Neuronal stem cell (in vitro differentiated cells): ENCODE data around the gene NUP107.
A peak's percentile ranks its signal among the peaks of the same experiment; 100 is the strongest.

Source experiments
- DNase-seq: peaks from one replicate; pipeline ENCODE4 v3.0.0-alpha.2; 2013; ENCODE audit warnings: low spot score
- H2AFZ ChIP-seq: one replicate; pipeline ENCODE4 v1.6.1; 2013; ENCODE audit warnings: mild to moderate bottlenecking, low read length, inconsistent platforms
- H2AK5ac ChIP-seq: 2 replicates; pipeline ENCODE4 v1.6.1; 2013; ENCODE audit warnings: low read depth, mild to moderate bottlenecking, inconsistent platforms, low read length, moderate library complexity, mixed read lengths
- H2BK120ac ChIP-seq: 2 replicates; pipeline ENCODE4 v1.6.1; 2013; ENCODE audit warnings: low read depth, mild to moderate bottlenecking, inconsistent platforms, low read length, moderate library complexity, mixed read lengths
- H2BK12ac ChIP-seq: one replicate; pipeline ENCODE4 v1.6.1; 2013; ENCODE audit warnings: low read length, inconsistent platforms
- H2BK15ac ChIP-seq: 2 replicates; pipeline ENCODE4 v1.6.1; 2013; ENCODE audit warnings: mild to moderate bottlenecking, low read length, inconsistent platforms, mixed read lengths
- H2BK5ac ChIP-seq: one replicate; pipeline ENCODE4 v1.6.1; 2013; ENCODE audit warnings: inconsistent platforms, mild to moderate bottlenecking, low read length, moderate library complexity
- H3K14ac ChIP-seq: one replicate; pipeline ENCODE4 v1.6.1; 2013; ENCODE audit warnings: low read length, inconsistent platforms
- H3K18ac ChIP-seq: 2 replicates; pipeline ENCODE4 v1.6.1; 2013; ENCODE audit warnings: low read length, inconsistent platforms
- H3K23ac ChIP-seq: 2 replicates; pipeline ENCODE4 v1.6.1; 2013; ENCODE audit warnings: low read depth, mild to moderate bottlenecking, mixed read lengths, low read length, inconsistent platforms; ENCODE audit not compliant: poor library complexity
- H3K27ac ChIP-seq: replicated peaks from 3 replicates; pipeline ENCODE4 v1.5.1; 2013; ENCODE audit warnings: low read length, inconsistent platforms
- H3K27me3 ChIP-seq, 3 experiments: 2 replicates each; pipeline ENCODE4 v1.6.1; 2013; ENCODE audit warnings: low read length in 3 of 3, mild to moderate bottlenecking in 2 of 3, inconsistent platforms in 1 of 3, low read depth in 1 of 3, mixed read lengths in 1 of 3, moderate library complexity in 1 of 3; ENCODE audit not compliant: control insufficient read depth in 3 of 3, insufficient read depth in 3 of 3
- H3K36me3 ChIP-seq, 2 donors: replicated peaks in 1 of 2; 2 replicates each; pipeline ENCODE4 v1.6.1; 2013; ENCODE audit warnings: low read length in 2 of 2; ENCODE audit not compliant: control insufficient read depth in 2 of 2, insufficient read depth in 2 of 2
- H3K4ac ChIP-seq: 2 replicates; pipeline ENCODE4 v1.6.1; 2013; ENCODE audit warnings: inconsistent platforms, mild to moderate bottlenecking, low read length, moderate library complexity
- H3K4me1 ChIP-seq, 2 donors: 1 replicate in 1 of 2; 2 replicates in 1 of 2; pipeline ENCODE4 v1.6.1; 2013; ENCODE audit warnings: low read length in 2 of 2, low read depth in 1 of 2; ENCODE audit not compliant: control insufficient read depth in 2 of 2, insufficient read depth in 1 of 2
- H3K4me2 ChIP-seq: one replicate; pipeline ENCODE4 v1.6.1; 2013; ENCODE audit warnings: mild to moderate bottlenecking, low read length, inconsistent platforms; ENCODE audit not compliant: insufficient read depth, poor library complexity, severe bottlenecking
- H3K4me3 ChIP-seq, 2 donors: 2 replicates each; pipeline ENCODE4 v1.5.1; 2013; ENCODE audit warnings: low read length in 2 of 2, mild to moderate bottlenecking in 2 of 2, inconsistent platforms in 1 of 2, moderate library complexity in 1 of 2
- H3K79me1 ChIP-seq: one replicate; pipeline ENCODE4 v1.6.1; 2013; ENCODE audit warnings: low read depth, mild to moderate bottlenecking, inconsistent platforms, low read length, moderate library complexity
- H3K9ac ChIP-seq: one replicate; pipeline ENCODE4 v1.6.1; 2013; ENCODE audit warnings: mild to moderate bottlenecking, low read depth, low read length, inconsistent platforms; ENCODE audit not compliant: poor library complexity
- H3K9me3 ChIP-seq, 2 donors: replicated peaks in 1 of 2; 2 replicates each; pipeline versions ENCODE3 to v1.6.1; 2013; ENCODE audit warnings: low read length in 2 of 2, mild to moderate bottlenecking in 2 of 2, inconsistent platforms in 1 of 2, low read depth in 1 of 2, mixed read lengths in 1 of 2, moderate library complexity in 1 of 2; ENCODE audit not compliant: control insufficient read depth in 2 of 2, insufficient read depth in 1 of 2
- H4K8ac ChIP-seq: one replicate; pipeline ENCODE4 v1.6.1; 2013; ENCODE audit warnings: low read depth, mild to moderate bottlenecking, inconsistent platforms, low read length, moderate library complexity
- H4K91ac ChIP-seq: one replicate; pipeline ENCODE4 v1.6.1; 2013; ENCODE audit warnings: low read length, low read depth, mild to moderate bottlenecking, inconsistent platforms; ENCODE audit not compliant: poor library complexity
- WGBS, 2 donors: extraction: QIAGEN DNeasy Blood & Tissue Kit; methylation state at CpG; one replicate each; pipeline ENCODE4 v1.1.7; 2013; ENCODE audit warnings: missing lambda C conversion rate in 2 of 2, mixed read lengths in 1 of 2; ENCODE audit not compliant: insufficient read length in 2 of 2, insufficient replicate concordance in 1 of 2; ENCODE audit errors: extremely low coverage in 2 of 2; 5-methylcytosine and 5-hydroxymethylcytosine counted together

The NUP107 gene

DNA sequence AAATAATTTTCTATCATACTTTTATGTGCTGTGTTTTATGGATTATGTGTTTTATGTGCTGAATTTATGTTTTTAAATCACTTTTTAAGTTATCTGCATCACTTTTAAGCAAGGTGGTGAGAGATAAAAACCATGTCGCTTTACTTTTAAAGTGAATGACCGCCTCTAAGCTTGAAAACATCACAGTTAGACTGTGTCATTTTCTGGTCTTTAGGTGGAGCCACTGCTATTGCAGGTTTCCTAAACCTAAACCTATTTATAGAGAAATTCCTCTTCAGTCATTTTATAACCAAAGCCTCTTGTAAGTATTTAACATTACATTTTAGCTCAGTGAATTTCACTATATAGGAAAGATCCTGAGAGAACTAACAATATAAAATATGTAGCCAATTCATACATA lies 100.2 kb downstream of the NUP107 start:
- Histone ChIP-seq H2AFZ (peak overlapping the region; percentile 63), H3K14ac (no peak overlapping the region), H3K36me3 (no peaks in the 10 kb centered on the region), H3K18ac (no peak overlapping the region), H3K9ac (no peak overlapping the region), H3K79me1 (no peaks in the 10 kb centered on the region), H2BK12ac (no peak overlapping the region), H3K27me3 (no peaks in the 10 kb centered on the region), H2BK15ac (no peak overlapping the region), H3K4me1 (no peaks in the 10 kb centered on the region), H2AK5ac (no peak overlapping the region), H3K4ac (no peak overlapping the region), H3K23ac (no peak overlapping the region), H4K91ac (no peak overlapping the region), H4K8ac (no peak overlapping the region), H3K9me3 (no peaks in the 10 kb centered on the region), H3K27ac (no peak overlapping the region), H3K4me3 (no peak overlapping the region), H3K4me2 (no peak overlapping the region), H2BK5ac (no peak overlapping the region), H2BK120ac (no peak overlapping the region)
- WGBS, 2 donors = no CpG with 5 or more reads among the region's 2 CpGs
- DNase-seq = no peak

DNA sequence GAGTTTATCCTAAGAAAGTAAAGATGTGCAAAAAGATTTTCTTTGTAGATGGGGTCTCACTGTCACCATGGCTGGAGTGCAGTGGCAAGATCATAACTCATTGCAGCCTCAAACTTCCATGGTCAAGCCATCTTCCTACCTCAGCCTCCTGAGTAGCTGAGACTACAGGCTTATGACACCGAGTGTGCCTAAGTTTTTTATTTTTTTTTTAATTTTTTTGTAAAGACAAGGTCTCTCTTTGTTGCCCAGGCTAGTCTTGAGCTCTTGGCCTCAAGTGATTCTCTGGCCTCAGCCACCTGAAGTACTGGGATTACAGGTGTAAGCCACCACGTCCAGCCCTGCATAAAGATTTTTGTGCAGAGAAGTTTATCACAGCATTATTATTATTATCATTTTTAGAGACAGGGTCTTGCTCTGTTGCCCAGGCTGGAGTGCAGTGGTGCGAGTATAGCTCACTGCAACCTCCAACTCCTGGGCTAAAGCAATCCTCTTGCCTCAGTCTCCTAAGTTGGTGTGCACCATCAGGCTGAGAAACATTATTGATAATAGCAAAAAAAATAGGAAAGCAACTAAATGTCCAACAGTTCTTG lies 101.9 kb downstream of the NUP107 start:
- Histone ChIP-seq H3K27me3 (no peaks in the 10 kb centered on the region), H3K36me3 (no peaks in the 10 kb centered on the region), H2AFZ (no peak overlapping the region), H3K4me1 (no peaks in the 10 kb centered on the region), H3K4me2 (no peak overlapping the region), H2BK15ac (no peak overlapping the region), H3K4me3 (no peak overlapping the region), H3K14ac (no peak overlapping the region), H3K9ac (no peak overlapping the region), H3K4ac (no peak overlapping the region), H3K27ac (no peak overlapping the region), H3K9me3 (no peaks in the 10 kb centered on the region), H2AK5ac (no peak overlapping the region), H4K8ac (no peak overlapping the region), H3K23ac (no peak overlapping the region), H4K91ac (no peak overlapping the region), H2BK12ac (no peak overlapping the region), H3K18ac (no peak overlapping the region), H2BK120ac (no peak overlapping the region), H3K79me1 (no peaks in the 10 kb centered on the region), H2BK5ac (no peak overlapping the region)
- whole genome bisulfite sequencing, 2 donors = no CpG with 5 or more reads among the region's 3 CpGs
- no peak for DNase-seq

DNA sequence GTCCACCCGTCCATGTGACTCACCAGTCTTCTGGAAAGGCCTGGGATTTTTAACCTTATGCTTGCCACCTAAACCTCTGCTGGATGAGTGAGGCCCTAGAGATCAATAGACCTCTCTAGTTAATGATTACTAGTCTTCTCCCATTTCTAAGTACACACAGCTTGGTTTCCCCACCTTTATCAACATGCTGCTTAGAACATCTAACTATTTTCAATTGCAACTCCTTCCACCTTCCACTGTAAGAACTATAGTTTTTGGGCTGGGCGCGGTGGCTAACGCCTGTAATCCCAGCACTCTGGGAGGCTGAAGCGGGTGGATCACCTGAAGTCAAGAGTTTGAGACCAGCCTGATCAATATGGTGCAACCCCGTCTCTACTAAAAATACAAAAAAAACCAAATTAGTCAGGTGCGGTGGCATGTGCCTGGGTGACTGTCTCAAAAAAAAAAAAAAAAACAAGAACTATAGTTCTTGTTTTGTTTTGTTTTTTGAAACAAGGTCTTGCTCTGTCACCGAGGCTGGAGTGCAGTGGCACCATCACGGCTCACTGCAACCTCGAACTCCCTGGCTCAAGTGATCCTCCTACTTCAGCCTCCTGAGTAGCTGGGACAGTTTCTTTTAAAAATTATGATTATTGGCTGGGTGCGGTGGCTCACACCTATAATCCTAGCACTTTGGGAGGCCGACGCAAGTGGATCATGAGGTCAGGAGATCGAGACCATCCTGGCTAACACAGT lies 102.5 kb downstream of the NUP107 start:
- H3K4me1 ChIP-seq = no peaks in the 10 kb centered on the region
- no peak overlapping the region for H2BK15ac ChIP-seq
- H3K9me3 ChIP-seq = no peaks in the 10 kb centered on the region
- H3K4me3 ChIP-seq = no peak overlapping the region
- no peak overlapping the region for H3K14ac ChIP-seq
- no peak overlapping the region for H4K8ac ChIP-seq
- H2BK120ac ChIP-seq = no peak overlapping the region
- no peak overlapping the region for H3K18ac ChIP-seq
- H2AK5ac ChIP-seq = no peak overlapping the region
- H3K23ac ChIP-seq = no peak overlapping the region
- no peaks in the 10 kb centered on the region for H3K79me1 ChIP-seq
- no peaks in the 10 kb centered on the region for H3K27me3 ChIP-seq
- H2AFZ ChIP-seq = no peak overlapping the region
- no peaks in the 10 kb centered on the region for H3K36me3 ChIP-seq
- no CpG with 5 or more reads among the region's 14 CpGs for WGBS, 2 donors
- no peak for DNase-seq
- no peak overlapping the region for H3K4me2 ChIP-seq
- no peak overlapping the region for H4K91ac ChIP-seq
- no peak overlapping the region for H2BK12ac ChIP-seq
- H2BK5ac ChIP-seq = no peak overlapping the region
- H3K4ac ChIP-seq = no peak overlapping the region
- no peak overlapping the region for H3K27ac ChIP-seq
- H3K9ac ChIP-seq = no peak overlapping the region

DNA sequence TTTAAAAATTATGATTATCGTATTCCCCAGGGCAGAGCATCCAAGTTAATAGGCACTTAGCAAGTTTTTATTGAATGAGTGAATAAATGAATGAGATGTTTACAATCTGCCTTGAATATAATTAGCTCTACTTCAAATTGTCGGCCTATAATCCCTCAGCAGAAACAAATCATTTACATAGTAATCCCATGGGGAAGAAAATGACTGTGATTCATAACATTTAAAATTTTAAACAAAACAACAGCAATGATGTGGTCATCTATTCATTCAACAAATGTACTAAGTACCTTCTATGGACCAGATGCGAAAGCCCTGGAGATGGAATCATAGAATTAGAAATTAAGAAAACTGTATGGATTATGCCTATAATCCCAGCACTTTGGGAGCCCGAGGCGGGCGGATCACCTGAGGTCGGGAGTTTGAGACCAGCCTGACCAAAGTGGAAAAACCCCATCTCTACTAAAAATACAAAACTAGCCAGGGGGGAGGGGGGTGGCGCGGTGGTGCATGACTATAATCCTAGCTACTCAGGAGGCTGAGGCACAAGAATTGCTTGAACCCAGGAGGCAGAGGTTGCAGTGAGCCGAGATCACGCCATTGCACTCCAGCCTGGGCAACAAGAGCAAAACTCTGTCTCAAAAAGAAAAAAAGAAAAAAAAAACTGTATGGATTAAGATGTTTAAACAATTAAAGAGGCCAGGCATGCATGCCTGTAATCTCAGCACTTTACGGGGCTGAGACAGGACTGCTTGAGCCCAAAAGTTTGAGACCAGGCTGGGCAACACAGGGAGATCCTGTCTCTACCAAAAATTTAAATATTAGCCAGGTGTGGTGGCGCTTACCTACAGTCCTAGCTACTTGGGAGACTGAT lies 103.5 kb downstream of the NUP107 start:
- Histone ChIP-seq H3K23ac (no peak overlapping the region), H3K4ac (no peak overlapping the region), H2BK15ac (no peak overlapping the region), H3K4me3 (no peak overlapping the region), H4K91ac (no peak overlapping the region), H3K14ac (no peak overlapping the region), H3K27me3 (no peaks in the 10 kb centered on the region), H3K27ac (no peak overlapping the region), H2BK5ac (no peak overlapping the region), H3K79me1 (no peaks in the 10 kb centered on the region), H3K9ac (no peak overlapping the region), H3K36me3 (no peaks in the 10 kb centered on the region), H3K18ac (no peak overlapping the region), H2BK12ac (no peak overlapping the region), H2AFZ (no peak overlapping the region), H4K8ac (no peak overlapping the region), H3K4me2 (no peak overlapping the region), H2AK5ac (no peak overlapping the region), H2BK120ac (no peak overlapping the region), H3K4me1 (no peaks in the 10 kb centered on the region), H3K9me3 (no peaks in the 10 kb centered on the region)
- WGBS, 2 donors = no CpG with 5 or more reads among the region's 13 CpGs
- no peak for DNase-seq
